Liver (tissue), 3 donors: Measurements from ENCODE around the gene SLC6A11.

Experiments
- ATF3 ChIP-seq: IDR thresholded peaks from 2 replicates; pipeline ENCODE4 v1.6.1; 2016; ENCODE audit warnings: antibody characterized with exemption
- CTCF ChIP-seq: fragments of 150-350 bp; IDR thresholded peaks from 2 replicates; pipeline ENCODE4 v1.5.1; 2017; ENCODE audit warnings: improper control_type of control experiment, low read depth, low read length; ENCODE audit not compliant: missing input control
- EGR1 ChIP-seq, 2 donors: IDR thresholded peaks; 2 replicates each; pipeline ENCODE4 v1.6.1; 2016 to 2018; ENCODE audit warnings: antibody characterized with exemption in 2 of 2, low read depth in 2 of 2
- FOXA2 ChIP-seq: IDR thresholded peaks from 2 replicates; pipeline ENCODE4 v1.6.1; 2016; ENCODE audit warnings: antibody characterized with exemption
- GABPA ChIP-seq, 2 donors: IDR thresholded peaks in 1 of 2; conservative IDR thresholded peaks in 1 of 2; 2 replicates each; pipeline ENCODE4 v1.6.1; 2016; ENCODE audit warnings: antibody characterized with exemption in 2 of 2, mild to moderate bottlenecking in 1 of 2, moderate library complexity in 1 of 2
- JUND ChIP-seq, 2 donors: IDR thresholded peaks; 2 replicates each; pipeline ENCODE4 v1.6.1; 2016; ENCODE audit warnings: antibody characterized with exemption in 2 of 2
- MAX ChIP-seq: IDR thresholded peaks from 2 replicates; pipeline ENCODE4 v1.6.1; 2016; ENCODE audit warnings: antibody characterized with exemption
- RAD21 ChIP-seq, 2 donors: IDR thresholded peaks; 2 replicates each; pipeline ENCODE4 v1.6.1; 2016; ENCODE audit warnings: antibody characterized with exemption in 2 of 2, mild to moderate bottlenecking in 2 of 2
- REST ChIP-seq: IDR thresholded peaks from 2 replicates; pipeline ENCODE4 v1.6.1; 2016; ENCODE audit warnings: antibody characterized with exemption, mild to moderate bottlenecking
- RXRA ChIP-seq, 2 donors: IDR thresholded peaks; 2 replicates each; pipeline ENCODE4 v1.6.1; 2017 to 2018; ENCODE audit warnings: antibody characterized with exemption in 2 of 2, mild to moderate bottlenecking in 1 of 2
- SP1 ChIP-seq: IDR thresholded peaks from 2 replicates; pipeline ENCODE4 v1.6.1; 2018; ENCODE audit warnings: antibody characterized with exemption, mild to moderate bottlenecking
- TAF1 ChIP-seq: conservative IDR thresholded peaks from 2 replicates; pipeline ENCODE4 v1.6.1; 2016; ENCODE audit warnings: antibody characterized with exemption, mild to moderate bottlenecking
- TF ChIP-seq, protein P1 (sequence below): IDR thresholded peaks from 2 replicates; pipeline ENCODE4 v1.6.1; 2016; ENCODE audit warnings: antibody characterized with exemption
- donor health status: healthy.
- donor health status: healthy.

- TF ChIP-seq RAD21 (IDR thresholded peaks at IDR 0.05) = no peak
- no peak for TF ChIP-seq CTCF
- TF ChIP-seq ATF3 = no peak
- TF ChIP-seq TAF1 = no peak
- TF ChIP-seq EGR1 (IDR thresholded peaks at IDR 0.05; ENCODE audit: low read depth in 2 of 2) = no peak
- TF ChIP-seq SP1 = no peak
- TF ChIP-seq MAX = no peak
- TF ChIP-seq REST = no peak
- TF ChIP-seq FOXA2 = no peak
- no peak for TF ChIP-seq JUND (IDR thresholded peaks at IDR 0.05)
- TF ChIP-seq RXRA (IDR thresholded peaks at IDR 0.05) = no peak
- TF ChIP-seq GABPA (IDR thresholded peaks at IDR 0.05 in 1 of 2, conservative IDR thresholded peaks at IDR 0.05 in 1 of 2) = no peak
- TF ChIP-seq, protein P1, sequence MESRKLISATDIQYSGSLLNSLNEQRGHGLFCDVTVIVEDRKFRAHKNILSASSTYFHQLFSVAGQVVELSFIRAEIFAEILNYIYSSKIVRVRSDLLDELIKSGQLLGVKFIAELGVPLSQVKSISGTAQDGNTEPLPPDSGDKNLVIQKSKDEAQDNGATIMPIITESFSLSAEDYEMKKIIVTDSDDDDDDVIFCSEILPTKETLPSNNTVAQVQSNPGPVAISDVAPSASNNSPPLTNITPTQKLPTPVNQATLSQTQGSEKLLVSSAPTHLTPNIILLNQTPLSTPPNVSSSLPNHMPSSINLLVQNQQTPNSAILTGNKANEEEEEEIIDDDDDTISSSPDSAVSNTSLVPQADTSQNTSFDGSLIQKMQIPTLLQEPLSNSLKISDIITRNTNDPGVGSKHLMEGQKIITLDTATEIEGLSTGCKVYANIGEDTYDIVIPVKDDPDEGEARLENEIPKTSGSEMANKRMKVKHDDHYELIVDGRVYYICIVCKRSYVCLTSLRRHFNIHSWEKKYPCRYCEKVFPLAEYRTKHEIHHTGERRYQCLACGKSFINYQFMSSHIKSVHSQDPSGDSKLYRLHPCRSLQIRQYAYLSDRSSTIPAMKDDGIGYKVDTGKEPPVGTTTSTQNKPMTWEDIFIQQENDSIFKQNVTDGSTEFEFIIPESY = no peak
These were observed 173.0 kb downstream of the SLC6A11 start for GRCh38 chr3:10988991-10989484.
